HL-60 (cell line): ENCODE data around the gene ZBTB1.

Source experiments
- GABPA ChIP-seq: IDR thresholded peaks from 2 replicates; pipeline ENCODE4 v1.6.1; 2012; ENCODE audit warnings: low read depth
- POLR2AphosphoS5 ChIP-seq: IDR thresholded peaks from 2 replicates; pipeline ENCODE4 v1.6.1; 2012; ENCODE audit warnings: low read depth
- REST ChIP-seq: IDR thresholded peaks from 2 replicates; pipeline ENCODE4 v1.6.1; 2012; ENCODE audit warnings: low read depth; ENCODE audit not compliant: insufficient replicate concordance

GRCh38 chr14:64501411-64502171, 3.0 kb upstream of the ZBTB1 start:
- TF ChIP-seq REST (no peak), GABPA (no peak), POLR2AphosphoS5 (no peak)
